ENCODE results near the gene CAMK2A.
"Not testable (repeated sequence)": the region's sequence is repeated elsewhere in the genome, so short reads cannot be mapped to it uniquely, and the experiment has no call there.

Gene CAMK2A

GRCh38 chr5:150234576-150235499 is 54.7 kb downstream of the CAMK2A start:
- no peak for DNase-seq

DNA sequence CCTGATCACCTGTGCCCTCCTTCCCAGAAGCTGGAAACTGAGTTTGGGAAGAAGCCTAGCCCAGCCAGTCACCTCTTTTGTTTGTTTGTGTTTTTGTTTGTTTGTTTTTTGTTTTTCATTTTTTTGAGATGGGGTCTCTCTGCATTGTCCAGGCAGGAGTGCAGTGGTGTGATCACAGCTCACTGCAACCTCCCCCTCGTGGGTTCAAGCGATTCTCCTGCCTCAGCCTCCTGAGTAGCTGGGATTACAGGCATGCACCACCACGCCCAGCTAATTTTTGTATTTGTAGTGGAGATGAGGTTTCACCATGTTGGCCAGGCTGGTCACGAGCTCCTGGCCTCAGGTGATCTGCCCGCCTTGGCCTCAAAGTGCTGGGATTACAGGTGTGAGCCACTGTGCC is 55.9 kb downstream of the CAMK2A start:
- DNase-seq: not testable (repeated sequence)

- DNase-seq: no peak
Measured at GRCh38 chr5:150230842-150231241, 58.7 kb downstream of the CAMK2A start.

- no peak for DNase-seq
Measured at GRCh38 chr5:150229571-150229970, 60.0 kb downstream of the CAMK2A start.

- DNase-seq: no peak
Measured at GRCh38 chr5:150227606-150228273, 61.8 kb downstream of the CAMK2A start.

DNA sequence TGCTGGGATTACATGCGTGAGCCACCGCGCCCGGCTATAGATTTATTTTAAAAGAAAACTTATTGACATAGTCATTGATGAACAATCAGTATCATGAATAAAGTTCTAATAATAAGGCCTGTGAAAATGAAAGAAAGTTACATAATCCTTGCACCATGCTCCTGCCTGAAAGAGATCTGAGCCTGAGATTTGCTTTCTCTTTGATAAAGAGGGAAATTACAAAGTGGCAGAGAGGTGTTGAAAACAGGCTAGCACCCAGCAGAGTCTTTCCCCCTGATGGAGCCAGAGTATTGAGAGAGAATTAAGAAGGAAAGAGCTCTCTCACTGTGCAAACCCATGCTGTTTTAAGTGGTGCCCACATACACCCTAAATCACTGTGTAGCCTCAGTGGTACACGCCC is 62.5 kb downstream of the CAMK2A start:
- no peak for DNase-seq

- no peak for DNase-seq
Measured at GRCh38 chr5:150224483-150225027, 65.0 kb downstream of the CAMK2A start.

DNA sequence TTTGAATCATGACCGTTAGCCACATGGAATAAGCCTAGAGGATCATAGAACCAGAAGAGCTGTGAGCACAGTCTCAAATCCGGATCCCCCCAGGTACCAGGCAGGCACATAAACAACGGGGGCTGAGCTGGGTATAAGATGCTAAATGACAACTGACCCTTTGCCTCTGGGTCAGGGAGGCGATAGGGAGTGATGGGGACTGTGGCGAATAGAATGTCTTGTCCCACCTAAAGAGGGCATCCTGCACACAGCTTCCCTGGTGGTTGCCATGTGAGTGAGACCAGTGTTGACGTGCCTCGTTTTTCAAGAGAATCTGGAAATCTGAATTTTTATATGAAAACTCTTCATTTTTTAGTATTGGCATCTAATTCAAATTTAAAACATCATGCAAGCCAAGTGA is 66.1 kb downstream of the CAMK2A start:
- no peak for DNase-seq

- no peak for DNase-seq
Measured at GRCh38 chr5:150222906-150223305, 66.7 kb downstream of the CAMK2A start.

- no peak for DNase-seq
Measured at GRCh38 chr5:150221471-150221870, 68.1 kb downstream of the CAMK2A start.

GRCh38 chr5:150219861-150220260 is 69.7 kb downstream of the CAMK2A start:
- no peak for DNase-seq

DNA sequence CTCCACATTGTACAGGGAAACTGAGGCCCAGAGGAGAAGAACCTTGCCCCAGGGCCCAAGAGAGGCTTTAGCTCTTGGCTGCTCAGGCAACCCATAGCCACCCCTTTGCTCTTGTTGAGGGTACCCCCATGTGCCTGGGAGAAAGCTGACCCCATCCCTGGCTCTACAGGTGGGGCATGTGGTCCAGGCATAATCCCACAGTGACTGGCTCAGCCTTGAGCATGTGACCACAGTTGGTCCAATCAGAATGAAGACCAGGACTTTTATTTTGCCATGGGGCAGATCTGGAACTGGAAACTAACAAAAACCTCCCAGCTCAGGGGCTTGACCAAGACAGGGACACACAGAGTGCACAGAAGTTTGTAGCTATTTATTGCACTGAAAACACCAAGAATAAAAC is 70.4 kb downstream of the CAMK2A start:
- DNase-seq: no peak

GRCh38 chr5:150218693-150219035 is 70.9 kb downstream of the CAMK2A start:
- no peak for DNase-seq

GRCh38 chr5:150217873-150218692 is 71.5 kb downstream of the CAMK2A start:
- DNase-seq: peak; percentile 60

DNA sequence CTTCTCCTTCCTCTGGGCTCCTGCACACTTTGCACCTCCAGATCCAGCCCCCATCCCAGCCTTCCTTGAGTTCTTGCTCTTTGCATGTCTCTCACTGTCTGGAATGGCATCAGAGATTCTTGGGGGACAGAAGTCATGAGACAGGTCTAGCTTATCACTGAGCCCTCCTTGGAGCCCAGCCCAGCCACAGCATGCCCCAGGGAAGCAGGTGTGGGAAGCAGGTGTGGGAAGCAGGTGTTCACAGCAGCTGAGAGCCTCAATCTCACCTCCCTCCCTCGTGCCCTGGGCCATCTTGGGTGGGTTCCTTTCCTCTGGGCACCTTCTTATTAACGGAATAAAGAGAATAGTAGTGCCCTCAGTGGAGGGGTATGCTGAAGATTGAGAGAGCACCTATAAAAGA is 72.5 kb downstream of the CAMK2A start:
- DNase-seq: no peak

DNA sequence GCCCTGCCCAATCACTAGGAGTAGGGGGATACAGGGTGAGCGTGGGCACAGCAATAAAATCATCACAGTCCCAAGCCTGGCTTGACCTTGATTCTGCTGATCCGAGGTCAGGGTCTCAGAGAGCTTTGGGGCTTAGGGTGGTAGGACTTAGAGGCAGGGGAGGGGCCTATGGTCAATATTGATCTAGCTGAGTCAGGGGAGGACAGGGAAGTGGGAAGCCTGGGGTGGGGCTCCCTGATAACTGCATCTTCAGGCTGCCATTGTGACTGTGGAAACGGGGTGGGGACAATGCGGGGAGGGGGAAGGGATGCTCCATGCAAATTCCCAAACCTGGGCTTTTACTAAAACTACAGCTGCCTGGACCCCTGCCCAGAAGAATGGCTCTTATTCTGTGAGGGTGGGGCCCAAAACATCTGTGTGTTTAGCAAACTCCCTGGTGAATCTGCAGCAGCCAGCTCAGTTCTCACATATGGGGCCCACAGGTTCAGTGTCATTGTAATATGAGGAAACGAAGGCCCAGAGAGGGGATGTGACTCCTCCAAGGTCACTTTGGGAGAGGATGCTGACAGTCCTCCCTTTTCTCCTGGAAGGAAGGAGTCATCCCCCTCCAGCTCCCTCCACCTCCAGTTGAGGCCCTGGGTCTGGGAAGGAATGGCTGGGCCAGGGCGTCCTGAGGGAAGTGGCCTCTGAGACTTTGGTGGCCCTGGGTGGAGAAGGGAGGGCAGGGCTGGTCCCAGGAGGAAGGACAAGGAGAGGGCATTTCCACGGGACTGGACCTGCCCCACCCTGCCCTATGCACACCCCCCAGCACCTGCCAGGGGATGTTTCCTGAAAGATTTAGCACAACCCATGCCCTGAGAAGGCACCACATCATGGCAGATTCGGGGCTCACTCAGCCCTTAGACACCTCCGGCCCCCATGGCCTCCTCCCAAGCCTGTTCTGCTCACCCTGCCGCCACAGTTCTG is 73.3 kb downstream of the CAMK2A start:
- no peak for DNase-seq

- DNase-seq: no peak
Measured at GRCh38 chr5:150214289-150214688, 75.3 kb downstream of the CAMK2A start.

DNA sequence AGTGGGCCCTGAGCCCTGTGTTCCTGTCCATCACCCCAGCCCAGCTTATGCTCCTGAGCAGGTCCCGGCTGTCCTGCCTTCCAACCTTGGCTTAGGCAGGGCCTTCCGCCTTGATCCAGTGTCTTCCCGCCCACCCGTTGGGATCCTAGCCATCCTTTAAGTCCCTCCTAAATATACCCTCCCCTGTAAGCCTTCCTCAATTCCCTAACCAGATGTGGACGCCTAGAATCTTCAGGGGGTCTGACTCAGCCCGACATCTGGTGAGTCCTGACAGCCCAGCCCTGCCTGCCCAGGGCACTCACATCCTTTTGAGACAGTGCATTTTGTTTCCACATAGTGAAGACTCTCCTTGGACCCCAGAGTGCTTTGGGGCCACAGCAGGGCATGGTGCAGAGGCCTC is 76.0 kb downstream of the CAMK2A start:
- DNase-seq: no peak

- no peak for DNase-seq
Measured at GRCh38 chr5:150211156-150212030, 78.2 kb downstream of the CAMK2A start.

GRCh38 chr5:150210644-150211043 is 78.9 kb downstream of the CAMK2A start:
- DNase-seq: no peak

GRCh38 chr5:150209099-150209635 is 80.4 kb downstream of the CAMK2A start:
- no peak for DNase-seq
